H1 (cell line): ENCODE measurements around the gene ZXDC. TPM values are rescaled to one million over a fixed set of nuclear protein-coding genes. Genes with fewer than 3 reads are reported as not detected.

Experiments
- CTCF ChIA-PET: fragments of 300-600 bp; sonication (Branson Sonifier 250); formaldehyde crosslinking; loops from one replicate; lab custom pipeline; 2021; ENCODE audit not compliant: partially characterized antibody; lab: Charles Lee
- POLR2A ChIA-PET: fragments of 300-600 bp; sonication (Branson Sonifier 250); formaldehyde crosslinking; loops from one replicate; lab custom pipeline; 2021; ENCODE audit warnings: inconsistent platforms; ENCODE audit not compliant: partially characterized antibody; lab: Charles Lee
- DNase-seq, 2 experiments: peaks; one replicate each; pipeline versions ENCODE4 v3.0.0 to v3.0.0-alpha.2; 2010 to 2022; ENCODE audit warnings: low spot score in 2 of 2, low read depth in 1 of 2, mixed read lengths in 1 of 2
- FAIRE-seq: peaks from 2 replicates; lab custom pipeline; 2011; peaks lifted over from hg19 to GRCh38; lab: Jason Lieb, UNC
- H2AFZ ChIP-seq: 2 replicates; pipeline ENCODE4 v1.8.1; 2012; ENCODE audit warnings: low read length, inconsistent platforms
- H2AK5ac ChIP-seq: 2 replicates; pipeline ENCODE4 v1.6.1; 2013; ENCODE audit warnings: low read depth, low read length
- H2BK120ac ChIP-seq: replicated peaks from 2 replicates; pipeline ENCODE3; 2013; ENCODE audit warnings: low read depth, low read length, inconsistent platforms
- H2BK12ac ChIP-seq: 2 replicates; pipeline ENCODE4 v1.6.1; 2013; ENCODE audit warnings: low read depth, low read length
- H2BK15ac ChIP-seq: 2 replicates; pipeline ENCODE4 v1.6.1; 2013; ENCODE audit warnings: low read length
- H2BK20ac ChIP-seq: 2 replicates; pipeline ENCODE4 v1.6.1; 2013; ENCODE audit warnings: low read length
- H2BK5ac ChIP-seq: 2 replicates; pipeline ENCODE4 v1.6.1; 2013; ENCODE audit warnings: low read depth, low read length
- H3K14ac ChIP-seq: 2 replicates; pipeline ENCODE4 v1.6.1; 2013; ENCODE audit warnings: inconsistent platforms; ENCODE audit not compliant: insufficient read length
- H3K18ac ChIP-seq: 2 replicates; pipeline ENCODE4 v1.6.1; 2013; ENCODE audit warnings: low read length; ENCODE audit errors: extremely low read depth
- H3K23ac ChIP-seq: 2 replicates; pipeline ENCODE4 v1.6.1; 2013; ENCODE audit warnings: inconsistent platforms; ENCODE audit not compliant: insufficient read length
- H3K23me2 ChIP-seq: 2 replicates; pipeline ENCODE4 v1.6.1; 2013; ENCODE audit warnings: low read depth, low read length
- H3K27ac ChIP-seq: 2 replicates; pipeline ENCODE4 v1.6.1; 2011; ENCODE audit warnings: low read depth, low read length, inconsistent platforms
- H3K27me3 ChIP-seq, 4 experiments: replicated peaks in 1 of 4; 1 replicate in 1 of 4; 2 replicates in 3 of 4; pipeline versions ENCODE4 v1.6.1 to v1.8.1; 2011 to 2013; ENCODE audit warnings: low read length in 3 of 4, mild to moderate bottlenecking in 3 of 4, inconsistent platforms in 2 of 4, mixed read lengths in 2 of 4, moderate library complexity in 1 of 4; ENCODE audit not compliant: control insufficient read depth in 3 of 4, insufficient read depth in 3 of 4; ENCODE audit errors: extremely low read depth in 1 of 4
- H3K36me3 ChIP-seq, 4 experiments: 2 replicates each; pipeline versions ENCODE4 v1.6.1 to v1.8.1; 2011 to 2013; ENCODE audit warnings: mild to moderate bottlenecking in 4 of 4, low read length in 3 of 4, moderate library complexity in 2 of 4, control low read depth in 1 of 4, inconsistent platforms in 1 of 4; ENCODE audit not compliant: insufficient read depth in 4 of 4, control insufficient read depth in 2 of 4
- H3K4ac ChIP-seq: replicated peaks from 2 replicates; pipeline ENCODE3; 2013; ENCODE audit warnings: low read length, low read depth, mixed read lengths, inconsistent platforms; ENCODE audit not compliant: insufficient read length
- H3K4me1 ChIP-seq, 4 experiments: replicated peaks in 1 of 4; 1 replicate in 1 of 4; 2 replicates in 3 of 4; pipeline versions ENCODE4 v1.6.1 to v1.8.1; 2011 to 2013; ENCODE audit warnings: low read length in 3 of 4, inconsistent platforms in 2 of 4, mixed read lengths in 1 of 4; ENCODE audit not compliant: insufficient read depth in 4 of 4, control insufficient read depth in 3 of 4
- H3K4me2 ChIP-seq, 2 experiments: 2 replicates each; pipeline versions ENCODE4 v1.6.1 to v1.8.1; 2011 to 2013; ENCODE audit warnings: low read depth in 2 of 2, low read length in 2 of 2, control low read depth in 1 of 2, inconsistent platforms in 1 of 2, mild to moderate bottlenecking in 1 of 2; ENCODE audit not compliant: insufficient read depth in 1 of 2
- H3K4me3 ChIP-seq, 4 experiments: fragments of 200-600, 300-600 bp in 1 of 4; sonication (generic), shearing (Covaris generic), sonication (Bioruptor Twin) in 1 of 4; 2 replicates each; pipeline versions ENCODE4 v1.5.1 to v1.8.1; 2011 to 2016; ENCODE audit warnings: low read length in 4 of 4, low read depth in 3 of 4, control low read depth in 2 of 4, inconsistent platforms in 2 of 4, mild to moderate bottlenecking in 2 of 4, mixed read lengths in 1 of 4, moderate library complexity in 1 of 4; ENCODE audit not compliant: insufficient read depth in 2 of 4; ENCODE audit errors: extremely low read depth in 1 of 4
- H3K56ac ChIP-seq: replicated peaks from 2 replicates; pipeline ENCODE3; 2013; ENCODE audit warnings: low read depth, mild to moderate bottlenecking, mixed read lengths, low read length, inconsistent platforms; ENCODE audit not compliant: insufficient read length
- H3K79me1 ChIP-seq: 2 replicates; pipeline ENCODE4 v1.6.1; 2013; ENCODE audit warnings: low read depth, low read length, control low read depth
- H3K79me2 ChIP-seq, 2 experiments: 2 replicates each; pipeline versions ENCODE4 v1.6.1 to v1.8.1; 2012 to 2013; ENCODE audit warnings: low read length in 2 of 2, mild to moderate bottlenecking in 2 of 2, inconsistent platforms in 1 of 2; ENCODE audit not compliant: insufficient read depth in 2 of 2, control insufficient read depth in 1 of 2
- H3K9ac ChIP-seq, 4 experiments: replicated peaks in 1 of 4; 1 replicate in 1 of 4; 2 replicates in 3 of 4; pipeline versions ENCODE4 v1.6.1 to v1.8.1; 2011 to 2013; ENCODE audit warnings: low read depth in 3 of 4, low read length in 3 of 4, control low read depth in 2 of 4, mild to moderate bottlenecking in 2 of 4, moderate library complexity in 2 of 4, inconsistent platforms in 1 of 4; ENCODE audit errors: extremely low read depth in 1 of 4
- H3K9me3 ChIP-seq, 2 experiments: 2 replicates each; pipeline versions ENCODE4 v1.6.1 to v1.8.1; 2012 to 2013; ENCODE audit warnings: mild to moderate bottlenecking in 2 of 2, moderate library complexity in 2 of 2, control low read depth in 1 of 2, inconsistent platforms in 1 of 2, low read depth in 1 of 2, low read length in 1 of 2, mixed read lengths in 1 of 2; ENCODE audit not compliant: insufficient read depth in 2 of 2
- H4K20me1 ChIP-seq, 2 experiments: replicated peaks in 1 of 2; 2 replicates each; pipeline versions ENCODE3 to v1.8.1; 2011 to 2013; ENCODE audit warnings: inconsistent platforms in 2 of 2, low read length in 2 of 2, mild to moderate bottlenecking in 1 of 2; ENCODE audit not compliant: insufficient read depth in 2 of 2, control insufficient read depth in 1 of 2
- H4K5ac ChIP-seq: 2 replicates; pipeline ENCODE4 v1.6.1; 2013; ENCODE audit warnings: low read length, low read depth, mixed read lengths, inconsistent platforms; ENCODE audit not compliant: insufficient read length
- H4K8ac ChIP-seq: 2 replicates; pipeline ENCODE4 v1.8.0; 2013; ENCODE audit warnings: mild to moderate bottlenecking, moderate library complexity, low read length, inconsistent platforms; ENCODE audit not compliant: insufficient read depth; ENCODE audit errors: extremely low read depth
- H4K91ac ChIP-seq: replicated peaks from 2 replicates; pipeline ENCODE3; 2013; ENCODE audit warnings: low read length, mixed read lengths, inconsistent platforms; ENCODE audit not compliant: insufficient read length
- CBX5 ChIP-seq: fragments of 300-800, 300-1000 bp; sonication (generic); IDR thresholded peaks from 2 replicates; pipeline ENCODE4 v1.7.1; 2016; ENCODE audit warnings: antibody characterized with exemption, low read length, low read depth
- CTCF ChIP-seq, 3 experiments: IDR thresholded peaks; 1 replicate in 2 of 3; 2 replicates in 1 of 3; pipeline versions ENCODE4 v1.5.1 to v1.6.1; 2011; ENCODE audit warnings: low read length in 3 of 3, mild to moderate bottlenecking in 3 of 3, inconsistent platforms in 2 of 3, low read depth in 1 of 3, moderate library complexity in 1 of 3; ENCODE audit not compliant: insufficient read depth in 1 of 3; ENCODE audit errors: control extremely low read depth in 1 of 3
- POLR2A ChIP-seq, 2 experiments: IDR thresholded peaks; 1 replicate in 1 of 2; 2 replicates in 1 of 2; pipeline ENCODE4 v1.6.1; 2011; ENCODE audit warnings: low read depth in 2 of 2, low read length in 2 of 2, mild to moderate bottlenecking in 2 of 2; ENCODE audit errors: control extremely low read depth in 1 of 2
- RAD21 ChIP-seq, 2 experiments: IDR thresholded peaks in 1 of 2; conservative IDR thresholded peaks in 1 of 2; 2 replicates each; pipeline ENCODE4 v1.6.1; 2011; ENCODE audit warnings: low read depth in 2 of 2, low read length in 2 of 2, improper control_type of control experiment in 1 of 2, inconsistent platforms in 1 of 2, mild to moderate bottlenecking in 1 of 2, moderate library complexity in 1 of 2
- SP1 ChIP-seq: IDR thresholded peaks from 2 replicates; pipeline ENCODE4 v1.6.1; 2011; ENCODE audit warnings: low read depth, low read length
- TAF7 ChIP-seq: optimal IDR thresholded peaks from 2 replicates; pipeline ENCODE3; 2011; ENCODE audit warnings: low read depth, mild to moderate bottlenecking, inconsistent platforms, low read length, moderate library complexity, borderline replicate concordance
- TEAD4 ChIP-seq: IDR thresholded peaks from 2 replicates; pipeline ENCODE4 v1.6.1; 2012; ENCODE audit warnings: low read depth, low read length, inconsistent platforms, mixed read lengths
- USF2 ChIP-seq: IDR thresholded peaks from 2 replicates; pipeline ENCODE4 v1.6.1; 2011; ENCODE audit warnings: low read length, improper control_type of control experiment
- ZNF274 ChIP-seq: IDR thresholded peaks from 2 replicates; pipeline ENCODE4 v1.7.0; 2012; ENCODE audit warnings: low read length, borderline replicate concordance; ENCODE audit errors: extremely low read depth
- WGBS, 2 experiments: shearing (Covaris generic) in 1 of 2; methylation state at CpG; one replicate each; pipeline versions ENCODE4 v1.1.6 to v1.1.7; 2013 to 2015; ENCODE audit warnings: low lambda C conversion rate in 2 of 2, mixed read lengths in 2 of 2, inconsistent platforms in 1 of 2, low coverage in 1 of 2, missing lambda C conversion rate in 1 of 2; ENCODE audit not compliant: insufficient replicate concordance in 2 of 2, insufficient coverage in 1 of 2, insufficient read length in 1 of 2; ENCODE audit errors: extremely low coverage in 1 of 2, missing lambda C conversion rate in 1 of 2; 5-methylcytosine and 5-hydroxymethylcytosine counted together
- polyA plus RNA-seq, 7 experiments: library from polyadenylated mRNA; depleted of rRNA in 3 of 7; stranded (reverse) in 5 of 7; unstranded in 2 of 7; fragments of >200 nt in 5 of 7; fragments of 200-250 nt in 2 of 7; gene quantifications; 1 replicate in 5 of 7; 2 replicates in 1 of 7; 4 replicates in 1 of 7; pipeline versions ENCODE4 v1.2.1 to v1.2.3, GENCODE V29; 2011 to 2013; ENCODE audit warnings: missing spikeins in 2 of 7, mixed read lengths in 2 of 7
- total RNA-seq: library from RNA; stranded (reverse); fragmentation: NEBNext Ultra II Directional; extraction: Animal tissue kit (Norgen Biotek cat#: 25700); gene quantifications from 2 replicates; pipeline ENCODE4 v1.2.1, GENCODE V29; 2021

Gene ZXDC
- total and polyA plus RNA-seq, 2 of the 8 experiments (the other 6 are each of a cell fraction or from before 2014, with no cell fraction given), result 12.7 to 24.3 TPM

- H4K91ac ChIP-seq, result no peak overlapping the region
- no peak overlapping the region for H2BK20ac ChIP-seq
- CTCF ChIA-PET, result no interaction called here
- H2BK120ac ChIP-seq, result no peak overlapping the region
- FAIRE-seq, result no peak
- no peak overlapping the region for H3K27ac ChIP-seq
- no peak overlapping the region for H2BK5ac ChIP-seq
- H4K8ac ChIP-seq, result no peak overlapping the region
- H3K79me2 ChIP-seq, result peaks cover 0 to 18% of the 10 kb centered on the region in 2 experiments; a peak in 1 of 4 replicates
- H3K36me3 ChIP-seq, result peaks cover 25 to 85% (median 64%) of the 10 kb centered on the region in 4 experiments
- H3K4me3 ChIP-seq, result no peak overlapping the region
- no peaks in the 10 kb centered on the region for H3K4me1 ChIP-seq
- H3K23ac ChIP-seq, result no peak overlapping the region
- H3K79me1 ChIP-seq, result peaks cover 5% of the 10 kb centered on the region; the same call in 1 of the 2 replicates
- no peak overlapping the region for H3K4ac ChIP-seq
- POLR2A ChIA-PET, result interaction anchor here (0.7 to 1.2 kb wide), 3 partner anchors 9 to 12 kb away, joined by 3 to 5 read pairs (median 3); no protein-coding TSS in a partner anchor
- no peak overlapping the region for H3K56ac ChIP-seq
- H2AK5ac ChIP-seq, result no peak overlapping the region
- no peak overlapping the region for H2AFZ ChIP-seq
- no peak overlapping the region for H3K14ac ChIP-seq
- no peak for DNase-seq
- H2BK15ac ChIP-seq, result no peak overlapping the region
- H3K9me3 ChIP-seq, result no peaks in the 10 kb centered on the region
- no peak overlapping the region for H3K4me2 ChIP-seq
- no peak overlapping the region for H4K5ac ChIP-seq
- peaks cover 10 to 14% of the 10 kb centered on the region in 2 experiments for H4K20me1 ChIP-seq
- no peaks in the 10 kb centered on the region for H3K27me3 ChIP-seq
- H2BK12ac ChIP-seq, result no peak overlapping the region
- WGBS, 2 experiments, result 93% methylated on average over 16 of the region's 16 CpGs; no CpG with 5 or more reads in 1 of the 2 experiments
- H3K9ac ChIP-seq, result no peak overlapping the region; a peak in 1 of 7 replicates
- no peak overlapping the region for H3K18ac ChIP-seq
- no peaks in the 10 kb centered on the region for H3K23me2 ChIP-seq
- TF ChIP-seq USF2 (no peak), TEAD4 (no peak), POLR2A (IDR thresholded peaks at IDR 0.05; ENCODE audit: control extremely low read depth in 1 of 2, low read depth in 2 of 2, low read length in 2 of 2) (no peak), TAF7 (no peak), SP1 (no peak), CTCF (IDR thresholded peaks at IDR 0.05; ENCODE audit: control extremely low read depth in 1 of 3, insufficient read depth in 1 of 3, low read depth in 1 of 3, low read length in 3 of 3) (no peak), RAD21 (IDR thresholded peaks at IDR 0.05 in 1 of 2, conservative IDR thresholded peaks at IDR 0.05 in 1 of 2; ENCODE audit: low read depth in 2 of 2, low read length in 2 of 2) (no peak), CBX5 (no peak), ZNF274 (no peak)
Observed at GRCh38 chr3:126465928-126466544, 9.7 kb downstream of the ZXDC start.
